H1 (cell line): ENCODE results near the gene FADS2. TPM values are rescaled to one million over a fixed set of nuclear protein-coding genes. Genes with fewer than 3 reads are reported as not detected.

Experiments
- CTCF ChIA-PET: fragments of 300-600 bp; sonication (Branson Sonifier 250); formaldehyde crosslinking; loops from one replicate; lab custom pipeline; 2021; ENCODE audit not compliant: partially characterized antibody; lab: Charles Lee
- POLR2A ChIA-PET: fragments of 300-600 bp; sonication (Branson Sonifier 250); formaldehyde crosslinking; loops from one replicate; lab custom pipeline; 2021; ENCODE audit warnings: inconsistent platforms; ENCODE audit not compliant: partially characterized antibody; lab: Charles Lee
- DNase-seq, 2 experiments: peaks; one replicate each; pipeline versions ENCODE4 v3.0.0 to v3.0.0-alpha.2; 2010 to 2022; ENCODE audit warnings: low spot score in 2 of 2, low read depth in 1 of 2, mixed read lengths in 1 of 2
- FAIRE-seq: peaks from 2 replicates; lab custom pipeline; 2011; peaks lifted over from hg19 to GRCh38; lab: Jason Lieb, UNC
- H2AFZ ChIP-seq: 2 replicates; pipeline ENCODE4 v1.8.1; 2012; ENCODE audit warnings: low read length, inconsistent platforms
- H2AK5ac ChIP-seq: 2 replicates; pipeline ENCODE4 v1.6.1; 2013; ENCODE audit warnings: low read depth, low read length
- H2BK120ac ChIP-seq: replicated peaks from 2 replicates; pipeline ENCODE3; 2013; ENCODE audit warnings: low read depth, low read length, inconsistent platforms
- H2BK12ac ChIP-seq: 2 replicates; pipeline ENCODE4 v1.6.1; 2013; ENCODE audit warnings: low read depth, low read length
- H2BK15ac ChIP-seq: 2 replicates; pipeline ENCODE4 v1.6.1; 2013; ENCODE audit warnings: low read length
- H2BK20ac ChIP-seq: 2 replicates; pipeline ENCODE4 v1.6.1; 2013; ENCODE audit warnings: low read length
- H2BK5ac ChIP-seq: 2 replicates; pipeline ENCODE4 v1.6.1; 2013; ENCODE audit warnings: low read depth, low read length
- H3K14ac ChIP-seq: 2 replicates; pipeline ENCODE4 v1.6.1; 2013; ENCODE audit warnings: inconsistent platforms; ENCODE audit not compliant: insufficient read length
- H3K18ac ChIP-seq: 2 replicates; pipeline ENCODE4 v1.6.1; 2013; ENCODE audit warnings: low read length; ENCODE audit errors: extremely low read depth
- H3K23ac ChIP-seq: 2 replicates; pipeline ENCODE4 v1.6.1; 2013; ENCODE audit warnings: inconsistent platforms; ENCODE audit not compliant: insufficient read length
- H3K23me2 ChIP-seq: 2 replicates; pipeline ENCODE4 v1.6.1; 2013; ENCODE audit warnings: low read depth, low read length
- H3K27ac ChIP-seq: 2 replicates; pipeline ENCODE4 v1.6.1; 2011; ENCODE audit warnings: low read depth, low read length, inconsistent platforms
- H3K27me3 ChIP-seq, 4 experiments: replicated peaks in 1 of 4; 1 replicate in 1 of 4; 2 replicates in 3 of 4; pipeline versions ENCODE4 v1.6.1 to v1.8.1; 2011 to 2013; ENCODE audit warnings: low read length in 3 of 4, mild to moderate bottlenecking in 3 of 4, inconsistent platforms in 2 of 4, mixed read lengths in 2 of 4, moderate library complexity in 1 of 4; ENCODE audit not compliant: control insufficient read depth in 3 of 4, insufficient read depth in 3 of 4; ENCODE audit errors: extremely low read depth in 1 of 4
- H3K36me3 ChIP-seq, 4 experiments: 2 replicates each; pipeline versions ENCODE4 v1.6.1 to v1.8.1; 2011 to 2013; ENCODE audit warnings: mild to moderate bottlenecking in 4 of 4, low read length in 3 of 4, moderate library complexity in 2 of 4, control low read depth in 1 of 4, inconsistent platforms in 1 of 4; ENCODE audit not compliant: insufficient read depth in 4 of 4, control insufficient read depth in 2 of 4
- H3K4ac ChIP-seq: replicated peaks from 2 replicates; pipeline ENCODE3; 2013; ENCODE audit warnings: low read length, low read depth, mixed read lengths, inconsistent platforms; ENCODE audit not compliant: insufficient read length
- H3K4me1 ChIP-seq, 4 experiments: replicated peaks in 1 of 4; 1 replicate in 1 of 4; 2 replicates in 3 of 4; pipeline versions ENCODE4 v1.6.1 to v1.8.1; 2011 to 2013; ENCODE audit warnings: low read length in 3 of 4, inconsistent platforms in 2 of 4, mixed read lengths in 1 of 4; ENCODE audit not compliant: insufficient read depth in 4 of 4, control insufficient read depth in 3 of 4
- H3K4me2 ChIP-seq, 2 experiments: 2 replicates each; pipeline versions ENCODE4 v1.6.1 to v1.8.1; 2011 to 2013; ENCODE audit warnings: low read depth in 2 of 2, low read length in 2 of 2, control low read depth in 1 of 2, inconsistent platforms in 1 of 2, mild to moderate bottlenecking in 1 of 2; ENCODE audit not compliant: insufficient read depth in 1 of 2
- H3K4me3 ChIP-seq, 4 experiments: fragments of 200-600, 300-600 bp in 1 of 4; sonication (generic), shearing (Covaris generic), sonication (Bioruptor Twin) in 1 of 4; 2 replicates each; pipeline versions ENCODE4 v1.5.1 to v1.8.1; 2011 to 2016; ENCODE audit warnings: low read length in 4 of 4, low read depth in 3 of 4, control low read depth in 2 of 4, inconsistent platforms in 2 of 4, mild to moderate bottlenecking in 2 of 4, mixed read lengths in 1 of 4, moderate library complexity in 1 of 4; ENCODE audit not compliant: insufficient read depth in 2 of 4; ENCODE audit errors: extremely low read depth in 1 of 4
- H3K56ac ChIP-seq: replicated peaks from 2 replicates; pipeline ENCODE3; 2013; ENCODE audit warnings: low read depth, mild to moderate bottlenecking, mixed read lengths, low read length, inconsistent platforms; ENCODE audit not compliant: insufficient read length
- H3K79me1 ChIP-seq: 2 replicates; pipeline ENCODE4 v1.6.1; 2013; ENCODE audit warnings: low read depth, low read length, control low read depth
- H3K79me2 ChIP-seq, 2 experiments: 2 replicates each; pipeline versions ENCODE4 v1.6.1 to v1.8.1; 2012 to 2013; ENCODE audit warnings: low read length in 2 of 2, mild to moderate bottlenecking in 2 of 2, inconsistent platforms in 1 of 2; ENCODE audit not compliant: insufficient read depth in 2 of 2, control insufficient read depth in 1 of 2
- H3K9ac ChIP-seq, 4 experiments: replicated peaks in 1 of 4; 1 replicate in 1 of 4; 2 replicates in 3 of 4; pipeline versions ENCODE4 v1.6.1 to v1.8.1; 2011 to 2013; ENCODE audit warnings: low read depth in 3 of 4, low read length in 3 of 4, control low read depth in 2 of 4, mild to moderate bottlenecking in 2 of 4, moderate library complexity in 2 of 4, inconsistent platforms in 1 of 4; ENCODE audit errors: extremely low read depth in 1 of 4
- H3K9me3 ChIP-seq, 2 experiments: 2 replicates each; pipeline versions ENCODE4 v1.6.1 to v1.8.1; 2012 to 2013; ENCODE audit warnings: mild to moderate bottlenecking in 2 of 2, moderate library complexity in 2 of 2, control low read depth in 1 of 2, inconsistent platforms in 1 of 2, low read depth in 1 of 2, low read length in 1 of 2, mixed read lengths in 1 of 2; ENCODE audit not compliant: insufficient read depth in 2 of 2
- H4K20me1 ChIP-seq, 2 experiments: replicated peaks in 1 of 2; 2 replicates each; pipeline versions ENCODE3 to v1.8.1; 2011 to 2013; ENCODE audit warnings: inconsistent platforms in 2 of 2, low read length in 2 of 2, mild to moderate bottlenecking in 1 of 2; ENCODE audit not compliant: insufficient read depth in 2 of 2, control insufficient read depth in 1 of 2
- H4K5ac ChIP-seq: 2 replicates; pipeline ENCODE4 v1.6.1; 2013; ENCODE audit warnings: low read length, low read depth, mixed read lengths, inconsistent platforms; ENCODE audit not compliant: insufficient read length
- H4K8ac ChIP-seq: 2 replicates; pipeline ENCODE4 v1.8.0; 2013; ENCODE audit warnings: mild to moderate bottlenecking, moderate library complexity, low read length, inconsistent platforms; ENCODE audit not compliant: insufficient read depth; ENCODE audit errors: extremely low read depth
- H4K91ac ChIP-seq: replicated peaks from 2 replicates; pipeline ENCODE3; 2013; ENCODE audit warnings: low read length, mixed read lengths, inconsistent platforms; ENCODE audit not compliant: insufficient read length
- BCL11A ChIP-seq, 2 experiments: IDR thresholded peaks; one replicate each; pipeline ENCODE4 v1.6.1; 2011; ENCODE audit warnings: low read depth in 2 of 2, low read length in 2 of 2, mild to moderate bottlenecking in 2 of 2
- EGR1 ChIP-seq: IDR thresholded peaks from 2 replicates; pipeline ENCODE4 v1.6.1; 2011; ENCODE audit warnings: low read depth, low read length, borderline replicate concordance
- GTF2F1 ChIP-seq: IDR thresholded peaks from 2 replicates; pipeline ENCODE4 v1.6.1; 2012; ENCODE audit warnings: low read depth, low read length, improper control_type of control experiment, borderline replicate concordance
- HDAC6 ChIP-seq: IDR thresholded peaks from one replicate; pipeline ENCODE4 v1.7.1; 2012; ENCODE audit warnings: low read depth, mild to moderate bottlenecking, inconsistent platforms, low read length, moderate library complexity
- NRF1 ChIP-seq: IDR thresholded peaks from 2 replicates; pipeline ENCODE4 v1.6.1; 2011; ENCODE audit warnings: mild to moderate bottlenecking, low read depth, low read length, improper control_type of control experiment
- POLR2AphosphoS5 ChIP-seq: IDR thresholded peaks from 2 replicates; pipeline ENCODE4 v1.6.1; 2011; ENCODE audit warnings: low read depth, low read length
- TBP ChIP-seq: IDR thresholded peaks from 2 replicates; pipeline ENCODE4 v1.6.1; 2011; ENCODE audit warnings: low read depth, low read length, improper control_type of control experiment
- WGBS, 2 experiments: shearing (Covaris generic) in 1 of 2; methylation state at CpG; one replicate each; pipeline versions ENCODE4 v1.1.6 to v1.1.7; 2013 to 2015; ENCODE audit warnings: low lambda C conversion rate in 2 of 2, mixed read lengths in 2 of 2, inconsistent platforms in 1 of 2, low coverage in 1 of 2, missing lambda C conversion rate in 1 of 2; ENCODE audit not compliant: insufficient replicate concordance in 2 of 2, insufficient coverage in 1 of 2, insufficient read length in 1 of 2; ENCODE audit errors: extremely low coverage in 1 of 2, missing lambda C conversion rate in 1 of 2; 5-methylcytosine and 5-hydroxymethylcytosine counted together
- long read RNA-seq, 2 experiments: library from RNA in 1 of 2; library from capped mRNA in 1 of 2; stranded (forward); transcript quantifications; one replicate each; pipeline ENCODE4 v2.0.0, GENCODE V29; 2021; ENCODE audit warnings: inconsistent platforms in 1 of 2
- polyA minus RNA-seq, 3 experiments: library from RNA; depleted of rRNA, polyadenylated mRNA; stranded (reverse); fragments of >200 nt; gene quantifications; 1 replicate in 2 of 3; 2 replicates in 1 of 3; pipeline ENCODE4 v1.2.3, GENCODE V29; 2011
- polyA plus RNA-seq, 7 experiments: library from polyadenylated mRNA; depleted of rRNA in 3 of 7; stranded (reverse) in 5 of 7; unstranded in 2 of 7; fragments of >200 nt in 5 of 7; fragments of 200-250 nt in 2 of 7; gene quantifications; 1 replicate in 5 of 7; 2 replicates in 1 of 7; 4 replicates in 1 of 7; pipeline versions ENCODE4 v1.2.1 to v1.2.3, GENCODE V29; 2011 to 2013; ENCODE audit warnings: missing spikeins in 2 of 7, mixed read lengths in 2 of 7
- total RNA-seq: library from RNA; stranded (reverse); fragmentation: NEBNext Ultra II Directional; extraction: Animal tissue kit (Norgen Biotek cat#: 25700); gene quantifications from 2 replicates; pipeline ENCODE4 v1.2.1, GENCODE V29; 2021

The FADS2 gene
- total RNA-seq (499 and 526 TPM in 2 replicates), polyA plus RNA-seq (2011; rRNA removed) (635 and 701 TPM in 2 replicates), polyA minus RNA-seq (2011; rRNA and poly(A)+ RNA removed) (977 and 989 TPM in 2 replicates)
- 497 TPM for polyA plus RNA-seq (2011; cell fraction: cytosol; rRNA removed)
- 671 TPM for polyA plus RNA-seq (2011; cell fraction: nucleus; rRNA removed)
- polyA plus RNA-seq (2012, experiment 1 of 2): 387 to 431 TPM (median 414 TPM) in 4 replicates
- 532 TPM for polyA plus RNA-seq (2012, experiment 2 of 2)
- polyA plus RNA-seq (2013, experiment 1 of 2): 1,100 TPM
- 1,238 TPM for polyA plus RNA-seq (2013, experiment 2 of 2)
- polyA minus RNA-seq (2011; cell fraction: cytosol; rRNA and poly(A)+ RNA removed): 321 TPM
- 205 TPM for polyA minus RNA-seq (2011; cell fraction: nucleus; rRNA and poly(A)+ RNA removed)
- long read RNA-seq, experiment 1, transcript FADS2-201 (12 exons, 2,964 nt): minor isoform, 7 of 514 reads
- long read RNA-seq, experiment 1, transcript FADS2-202 (12 exons, 3,630 nt): major isoform, 54 of 514 reads
- long read RNA-seq, experiment 1, transcript FADS2-209 (10 exons, 1,703 nt): minor isoform, 15 of 514 reads
- long read RNA-seq, experiment 1, partial matches to known transcripts: 240 of 514 reads
- long read RNA-seq, experiment 1, other reads (novel, unspliced or antisense): 190 of 514 reads
- long read RNA-seq, experiment 2, transcript FADS2-202 (12 exons, 3,630 nt): major isoform, 6 of 32 reads
- long read RNA-seq, experiment 2, partial matches to known transcripts: 6 of 32 reads
- long read RNA-seq, experiment 2, other reads (novel, unspliced or antisense): 16 of 32 reads

DNA sequence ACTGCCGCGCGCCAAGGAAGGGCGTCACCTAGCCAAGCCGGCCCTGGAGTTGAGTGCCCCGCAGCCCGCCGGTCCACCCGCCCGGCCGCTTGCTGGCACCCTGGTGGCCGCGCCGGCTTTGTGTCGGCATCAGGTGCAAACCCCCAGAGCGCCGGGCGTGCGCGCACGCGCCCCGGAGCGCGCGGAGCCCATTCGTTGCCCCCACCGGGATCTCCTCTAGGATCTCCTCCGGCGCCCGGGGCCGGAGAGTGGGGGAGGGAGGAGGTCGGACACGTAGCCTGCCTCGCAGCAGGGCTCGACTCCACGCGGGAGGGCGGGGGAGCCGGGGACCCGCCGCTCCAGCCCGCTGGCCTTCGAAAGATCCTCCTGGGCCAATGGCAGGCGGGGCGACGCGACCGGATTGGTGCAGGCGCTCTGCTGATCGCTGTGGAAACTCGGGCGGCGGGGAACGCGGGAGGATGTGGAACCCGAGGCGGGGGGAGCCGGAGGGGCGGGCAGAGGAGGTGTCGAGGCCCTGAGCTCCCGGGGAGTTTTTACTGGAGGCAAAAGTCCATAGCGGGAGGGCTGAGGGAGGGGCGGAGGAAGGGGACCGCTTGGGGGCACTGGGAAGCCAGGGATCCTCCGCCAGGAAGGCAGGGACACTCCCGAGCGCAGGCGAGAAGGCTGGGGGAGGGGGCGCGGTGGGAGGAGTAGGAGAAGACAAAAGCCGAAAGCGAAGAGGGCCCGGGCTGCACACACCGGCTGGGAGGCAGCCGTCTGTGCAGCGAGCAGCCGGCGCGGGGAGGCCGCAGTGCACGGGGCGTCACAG lies at the start of gene FADS2:
TSS of gene FADS2 (plus strand) at position 730 of the 808 bp plus-strand sequence. CDS start 91 bp downstream, outside the sequence.
- CTCF ChIA-PET: interaction anchor here (0.9 to 3.2 kb wide), 8 partner anchors 10 to 38 kb away, joined by 3 to 16 read pairs (median 4); partner anchors contain the start of gene FADS1
- no peak for TF ChIP-seq HDAC6
- no peak for TF ChIP-seq NRF1
- TF ChIP-seq EGR1: no peak
- TF ChIP-seq BCL11A (IDR thresholded peaks at IDR 0.05; ENCODE audit: low read depth in 2 of 2, low read length in 2 of 2): no peak
- TF ChIP-seq GTF2F1: no peak
- TF ChIP-seq POLR2AphosphoS5: no peak; the same call in none of the 2 replicates
- TF ChIP-seq TBP: peak; percentile 60; the same call in 1 of the 2 replicates

More for the DNA sequence above, at the start of gene FADS2:
- Histone ChIP-seq H3K27me3 (no peaks in the 10 kb centered on the region), H4K91ac (peak within 1 kb of the TSS; percentile 99), H3K14ac (no peak within 1 kb of the TSS), H3K9ac (peak within 1 kb of the TSS; percentile 82 to 88 (median 84)), H2BK15ac (peak within 1 kb of the TSS; percentile 90; the same call in 1 of the 2 replicates), H4K8ac (peak within 1 kb of the TSS; percentile 91), H3K4ac (peak within 1 kb of the TSS; percentile 86), H3K79me2 (peaks cover 29 to 46% of the 10 kb centered on the region in 2 experiments), H4K20me1 (peaks cover 7 to 24% of the 10 kb centered on the region in 2 experiments), H3K4me3 (peak within 1 kb of the TSS; percentile 77 to 96 (median 86)), H2BK20ac (no peak within 1 kb of the TSS), H3K4me2 (peak within 1 kb of the TSS; percentile 96 to 98), H3K23me2 (peaks cover 14% of the 10 kb centered on the region), H2AK5ac (0 out of 2 replicates have a peak within 1 kb of the TSS, but pooled peaks have one; percentile 42), H2BK12ac (peak within 1 kb of the TSS; percentile 56), H4K5ac (peak within 1 kb of the TSS; percentile 86), H2AFZ (no peak within 1 kb of the TSS), H3K23ac (no peak within 1 kb of the TSS), H3K9me3 (no peaks in the 10 kb centered on the region), H3K27ac (peak within 1 kb of the TSS; percentile 74), H3K79me1 (peaks cover 14% of the 10 kb centered on the region), H2BK120ac (peak within 1 kb of the TSS; percentile 70), H3K56ac (peak within 1 kb of the TSS; percentile 98), H3K4me1 (peaks cover 9 to 28% (median 18%) of the 10 kb centered on the region in 4 experiments), H2BK5ac (peak within 1 kb of the TSS; percentile 71), H3K36me3 (peaks cover 3 to 4% (median 4%) of the 10 kb centered on the region in 4 experiments; a peak in 2 of 8 replicates), H3K18ac (peak within 1 kb of the TSS; percentile 100)
- no peak for FAIRE-seq
- DNase-seq: peak; percentile 63 to 91
- POLR2A ChIA-PET: interaction anchor here (0.8 to 9.9 kb wide), 18 partner anchors 11 to 140 kb away, joined by 3 to 210 read pairs (median 6); partner anchors contain the start of genes FADS1, FEN1, FTH1 and TMEM258
- 2% methylated on average over 42 of the region's 83 CpGs; no CpG with 5 or more reads in 1 of the 2 experiments for WGBS, 2 experiments
